ENCODE results near the gene ALOXE3. TPM values are rescaled to one million over a fixed set of nuclear protein-coding genes. Genes with fewer than 3 reads are reported as not detected.

The ALOXE3 gene
- polyA plus RNA-seq, 1 experiment: 0.04 TPM

DNA sequence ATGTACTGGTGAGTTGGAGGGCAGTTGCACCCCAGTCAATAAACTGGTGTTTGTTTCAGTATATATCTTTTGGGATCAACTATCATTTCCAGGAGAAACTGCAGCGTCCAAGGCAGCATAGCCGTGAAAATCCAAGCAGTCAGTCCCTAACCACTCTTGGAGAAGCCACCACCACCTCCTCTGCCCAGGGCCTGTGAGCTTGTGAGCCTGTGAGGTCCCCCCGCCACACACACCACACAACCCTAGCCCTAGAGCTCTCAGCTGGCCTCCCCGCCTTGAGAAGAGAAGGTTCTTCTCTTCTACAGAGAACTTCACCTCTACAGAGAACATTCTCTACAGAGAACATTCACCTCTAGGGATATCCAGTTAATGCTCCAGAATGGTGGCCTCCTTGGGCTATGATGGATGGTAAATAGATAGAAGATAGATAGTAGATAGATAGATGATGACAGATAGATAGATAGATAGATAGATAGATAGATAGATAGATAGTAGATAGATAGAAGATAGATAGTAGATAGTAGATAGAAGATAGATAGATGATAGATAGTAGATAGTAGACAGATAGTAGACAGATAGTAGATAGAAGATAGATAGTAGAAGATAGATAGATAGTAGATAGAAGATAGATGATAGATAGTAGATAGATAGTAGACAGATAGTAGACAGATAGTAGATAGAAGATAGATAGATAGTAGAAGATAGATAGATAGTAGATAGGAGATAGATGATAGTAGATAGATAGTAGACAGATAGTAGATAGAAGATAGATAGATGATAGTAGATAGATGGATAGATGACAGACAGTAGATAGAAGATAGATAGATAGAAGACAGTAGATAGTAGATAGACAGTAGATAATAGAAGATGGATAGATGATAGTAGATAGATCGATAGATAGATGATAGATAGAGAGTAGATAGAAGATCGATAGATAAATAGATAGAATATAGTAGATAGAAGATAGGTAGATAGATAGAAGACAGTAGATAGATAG lies 65.8 kb downstream of the ALOXE3 start:
- Histone ChIP-seq H3K27ac (ENCODE audit: low read depth, low read length) (no peak overlapping the region), H3K4me3 (ENCODE audit: low read depth, low read length) (no peak overlapping the region), H3K27me3 (ENCODE audit: control insufficient read depth, insufficient read depth, low read length) (peaks cover 16% of the 10 kb centered on the region), H3K9me3 (ENCODE audit: control insufficient read depth, insufficient read depth, low read length) (no peaks in the 10 kb centered on the region)
- TF ChIP-seq, protein P1, sequence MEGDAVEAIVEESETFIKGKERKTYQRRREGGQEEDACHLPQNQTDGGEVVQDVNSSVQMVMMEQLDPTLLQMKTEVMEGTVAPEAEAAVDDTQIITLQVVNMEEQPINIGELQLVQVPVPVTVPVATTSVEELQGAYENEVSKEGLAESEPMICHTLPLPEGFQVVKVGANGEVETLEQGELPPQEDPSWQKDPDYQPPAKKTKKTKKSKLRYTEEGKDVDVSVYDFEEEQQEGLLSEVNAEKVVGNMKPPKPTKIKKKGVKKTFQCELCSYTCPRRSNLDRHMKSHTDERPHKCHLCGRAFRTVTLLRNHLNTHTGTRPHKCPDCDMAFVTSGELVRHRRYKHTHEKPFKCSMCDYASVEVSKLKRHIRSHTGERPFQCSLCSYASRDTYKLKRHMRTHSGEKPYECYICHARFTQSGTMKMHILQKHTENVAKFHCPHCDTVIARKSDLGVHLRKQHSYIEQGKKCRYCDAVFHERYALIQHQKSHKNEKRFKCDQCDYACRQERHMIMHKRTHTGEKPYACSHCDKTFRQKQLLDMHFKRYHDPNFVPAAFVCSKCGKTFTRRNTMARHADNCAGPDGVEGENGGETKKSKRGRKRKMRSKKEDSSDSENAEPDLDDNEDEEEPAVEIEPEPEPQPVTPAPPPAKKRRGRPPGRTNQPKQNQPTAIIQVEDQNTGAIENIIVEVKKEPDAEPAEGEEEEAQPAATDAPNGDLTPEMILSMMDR (IDR thresholded peaks at IDR 0.05; ENCODE audit: low read depth, low read length): no peak
- no peak for DNase-seq (ENCODE audit: low read depth, low spot score)
- ChIA-PET POLR2A (no interaction called here), CTCF (no interaction called here)

DNA sequence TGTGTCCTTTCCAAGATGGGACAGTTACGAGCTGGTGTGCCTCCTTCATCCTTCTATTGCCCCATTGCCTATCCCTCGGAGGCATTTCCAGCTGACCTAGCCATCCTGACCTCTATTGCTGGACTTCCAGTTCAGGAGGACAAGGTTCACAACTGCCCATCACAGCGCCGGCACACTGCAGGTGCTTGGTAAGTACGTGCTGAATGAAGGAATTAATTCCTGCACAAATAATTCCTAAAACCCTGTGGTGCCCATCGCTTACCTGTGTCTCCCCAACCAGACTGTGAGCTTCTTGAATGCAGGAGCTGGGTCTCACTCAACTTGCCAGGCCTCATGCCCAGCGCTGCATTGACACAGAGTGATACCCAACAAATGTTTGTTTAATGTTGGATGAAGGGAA lies 66.5 kb downstream of the ALOXE3 start:
- no peak for DNase-seq (ENCODE audit: low read depth, low spot score)
- POLR2A ChIA-PET: no interaction called here

DNA sequence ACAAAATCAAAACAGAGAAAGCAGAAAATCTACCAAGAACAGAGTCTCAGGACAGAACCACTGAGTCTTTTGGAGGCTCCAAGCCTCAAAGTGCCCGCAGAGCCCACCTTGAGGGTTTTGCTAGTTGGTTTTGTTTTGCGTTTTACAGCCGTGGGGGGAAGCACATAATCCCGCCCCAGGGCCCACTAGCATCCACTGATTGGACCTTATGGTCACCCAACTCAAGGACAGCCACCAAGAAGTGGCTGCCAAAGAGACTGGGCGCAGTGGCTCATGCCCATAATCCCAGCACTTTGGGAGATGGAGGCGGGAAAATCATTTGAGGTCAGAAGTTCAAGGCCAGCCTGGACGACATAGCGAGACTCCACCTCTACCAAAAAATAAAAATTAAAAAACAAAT lies 69.6 kb downstream of the ALOXE3 start:
- CTCF ChIA-PET: no interaction called here
- Histone ChIP-seq H3K4me3 (ENCODE audit: low read depth, low read length) (no peak overlapping the region), H3K27ac (ENCODE audit: low read depth, low read length) (no peak overlapping the region), H3K9me3 (ENCODE audit: control insufficient read depth, insufficient read depth, low read length) (no peaks in the 10 kb centered on the region), H3K27me3 (ENCODE audit: control insufficient read depth, insufficient read depth, low read length) (peaks cover 33% of the 10 kb centered on the region)
- no peak for DNase-seq (ENCODE audit: low read depth, low spot score)
- TF ChIP-seq, protein P1 (IDR thresholded peaks at IDR 0.05; ENCODE audit: low read depth, low read length): no peak
- POLR2A ChIA-PET: no interaction called here

More for the DNA sequence above, 66.5 kb downstream of the ALOXE3 start:
- CTCF ChIA-PET: no interaction called here
- TF ChIP-seq, protein P1 (IDR thresholded peaks at IDR 0.05; ENCODE audit: low read depth, low read length): no peak
- Histone ChIP-seq H3K9me3 (ENCODE audit: control insufficient read depth, insufficient read depth, low read length) (no peaks in the 10 kb centered on the region), H3K4me3 (ENCODE audit: low read depth, low read length) (no peak overlapping the region), H3K27ac (ENCODE audit: low read depth, low read length) (no peak overlapping the region), H3K27me3 (ENCODE audit: control insufficient read depth, insufficient read depth, low read length) (peaks cover 22% of the 10 kb centered on the region)

DNA sequence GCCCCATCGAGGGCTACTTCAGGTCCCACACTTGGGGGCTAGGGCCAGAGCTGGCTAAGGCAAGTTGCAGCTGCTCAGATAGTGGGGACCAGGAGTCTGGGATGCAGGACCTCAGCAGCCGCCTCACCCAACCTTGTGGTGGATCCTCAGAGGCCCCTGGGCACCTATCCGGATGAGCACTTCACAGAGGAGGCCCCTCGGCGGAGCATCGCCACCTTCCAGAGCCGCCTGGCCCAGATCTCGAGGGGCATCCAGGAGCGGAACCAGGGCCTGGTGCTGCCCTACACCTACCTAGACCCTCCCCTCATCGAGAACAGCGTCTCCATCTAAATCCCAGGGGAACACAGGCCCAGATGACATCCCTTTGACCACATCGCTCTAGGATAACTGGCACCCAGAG lies 70.1 kb downstream of the ALOXE3 start:
- ChIA-PET POLR2A (no interaction called here), CTCF (interaction anchor here (1.7 kb wide), 1 partner anchor 9 kb away, joined by 5 read pairs; no protein-coding TSS in a partner anchor)
- no peaks in the 10 kb centered on the region for H3K9me3 ChIP-seq (ENCODE audit: control insufficient read depth, insufficient read depth, low read length)
- no peak overlapping the region for H3K4me3 ChIP-seq (ENCODE audit: low read depth, low read length)
- DNase-seq (ENCODE audit: low read depth, low spot score): no peak
- H3K27me3 ChIP-seq (ENCODE audit: control insufficient read depth, insufficient read depth, low read length): peaks cover 34% of the 10 kb centered on the region
- no peak overlapping the region for H3K27ac ChIP-seq (ENCODE audit: low read depth, low read length)
- TF ChIP-seq, protein P1 (IDR thresholded peaks at IDR 0.05; ENCODE audit: low read depth, low read length): no peak

DNA sequence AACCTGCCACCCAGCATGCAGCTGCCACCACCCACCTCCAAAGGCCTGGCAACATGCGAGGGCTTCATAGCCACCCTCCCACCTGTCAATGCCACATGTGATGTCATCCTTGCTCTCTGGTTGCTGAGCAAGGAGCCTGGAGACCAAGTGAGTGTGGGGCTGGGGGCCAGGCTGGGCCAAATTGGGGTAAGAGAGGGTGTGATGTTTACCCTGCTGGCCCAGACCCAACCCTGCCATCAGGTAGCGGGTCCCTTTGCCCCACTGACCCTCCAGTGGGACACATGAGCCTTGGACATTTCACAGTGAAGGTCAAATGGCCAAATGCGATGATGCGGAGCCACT lies 70.6 kb downstream of the ALOXE3 start:
- Histone ChIP-seq H3K4me3 (ENCODE audit: low read depth, low read length) (no peak overlapping the region), H3K9me3 (ENCODE audit: control insufficient read depth, insufficient read depth, low read length) (no peaks in the 10 kb centered on the region), H3K27ac (ENCODE audit: low read depth, low read length) (no peak overlapping the region), H3K27me3 (ENCODE audit: control insufficient read depth, insufficient read depth, low read length) (peaks cover 39% of the 10 kb centered on the region)
- ChIA-PET CTCF (interaction anchor here (1.6 to 1.7 kb wide), 2 partner anchors 9 to 12 kb away, joined by 5 to 7 read pairs; no protein-coding TSS in a partner anchor), POLR2A (no interaction called here)
- DNase-seq (ENCODE audit: low read depth, low spot score): no peak
- TF ChIP-seq, protein P1 (IDR thresholded peaks at IDR 0.05; ENCODE audit: low read depth, low read length): no peak

Measured in AG04450 (cell line).